OCI-LY1 (cell line): ENCODE data around the gene SEMA4C.

Experiments used
- H2AFZ ChIP-seq: fragments of 200-600 bp; sonication (generic), shearing (Covaris generic); 2 replicates; pipeline ENCODE4 v1.6.0; 2014; ENCODE audit warnings: antibody characterized with exemption, mild to moderate bottlenecking, low read length
- H3F3A ChIP-seq: fragments of 200-600 bp; sonication (generic), shearing (Covaris generic); 2 replicates; pipeline ENCODE4 v1.6.0; 2014; ENCODE audit warnings: mild to moderate bottlenecking, antibody characterized with exemption, low read length, moderate library complexity; ENCODE audit not compliant: insufficient read depth
- H3K27ac ChIP-seq: fragments of 200-600 bp; sonication (generic); 2 replicates; pipeline ENCODE4 v1.5.1; 2014; ENCODE audit warnings: low read length, mixed run types, mild to moderate bottlenecking, low read depth; ENCODE audit not compliant: poor library complexity, severe bottlenecking
- H3K27me3 ChIP-seq: fragments of 200-600 bp; sonication (generic); 2 replicates; pipeline ENCODE4 v1.6.0; 2014; ENCODE audit warnings: antibody characterized with exemption, mild to moderate bottlenecking, low read length, moderate library complexity; ENCODE audit not compliant: insufficient read depth
- H3K36me3 ChIP-seq: fragments of 200-600 bp; sonication (generic); 2 replicates; pipeline ENCODE4 v1.6.1; 2014; ENCODE audit warnings: mild to moderate bottlenecking, antibody characterized with exemption, low read length, moderate library complexity, mixed read lengths; ENCODE audit not compliant: insufficient read depth
- H3K4me1 ChIP-seq: fragments of 200-600 bp; sonication (generic); 2 replicates; pipeline ENCODE4 v1.5.1; 2014; ENCODE audit warnings: mild to moderate bottlenecking, low read length, moderate library complexity; ENCODE audit not compliant: insufficient read depth, severe bottlenecking
- H3K4me2 ChIP-seq: fragments of 200-600 bp; sonication (generic), shearing (Covaris generic); 2 replicates; pipeline ENCODE4 v1.6.1; 2014; ENCODE audit warnings: low read length
- H3K4me3 ChIP-seq: fragments of 200-600 bp; sonication (generic); 2 replicates; pipeline ENCODE4 v1.5.1; 2014; ENCODE audit warnings: low read length, low read depth, mild to moderate bottlenecking, mixed read lengths; ENCODE audit not compliant: poor library complexity, severe bottlenecking
- H3K79me2 ChIP-seq: fragments of 200-600 bp; shearing (Covaris generic); 2 replicates; pipeline ENCODE4 v1.6.1; 2016; ENCODE audit warnings: mixed run types, low read length, mixed read lengths; ENCODE audit not compliant: insufficient read depth
- H3K9ac ChIP-seq: fragments of 200-600 bp; sonication (generic), shearing (Covaris generic); 2 replicates; pipeline ENCODE4 v1.6.1; 2014; ENCODE audit warnings: mild to moderate bottlenecking, low read length, mixed read lengths
- H3K9me2 ChIP-seq: fragments of 200-600 bp; sonication (generic), shearing (Covaris generic); 2 replicates; pipeline ENCODE4 v1.6.1; 2014; ENCODE audit warnings: low read depth, mild to moderate bottlenecking, low read length, mixed read lengths
- H3K9me3 ChIP-seq: fragments of 200-600 bp; shearing (Covaris generic); 2 replicates; pipeline ENCODE4 v1.6.1; 2014; ENCODE audit warnings: low read length, mixed read lengths
- H4K20me1 ChIP-seq: fragments of 200-600 bp; sonication (generic), shearing (Covaris generic); 2 replicates; pipeline ENCODE4 v1.6.0; 2016; ENCODE audit warnings: mild to moderate bottlenecking, low read length; ENCODE audit not compliant: insufficient read depth
- CTCF ChIP-seq: fragments of 200-600 bp; sonication (generic), shearing (Covaris generic); IDR thresholded peaks from 2 replicates; pipeline ENCODE4 v1.5.1; 2017; ENCODE audit warnings: mild to moderate bottlenecking, antibody characterized with exemption, low read length, moderate library complexity, mixed read lengths
- EZH2 ChIP-seq: fragments of 200-600 bp; sonication (generic), shearing (Covaris generic); IDR thresholded peaks from 2 replicates; pipeline ENCODE4 v1.8.0; 2017; ENCODE audit warnings: borderline replicate concordance, mixed run types, mild to moderate bottlenecking, antibody characterized with exemption, low read length, moderate library complexity, mixed read lengths

SEMA4C gene

GRCh38 chr2:96895032-96895745 is 25.3 kb upstream of the SEMA4C start:
- H3K36me3 ChIP-seq: no peaks in the 10 kb centered on the region
- no peak overlapping the region for H3K4me3 ChIP-seq
- H2AFZ ChIP-seq: no peak overlapping the region
- H3K9me3 ChIP-seq: no peaks in the 10 kb centered on the region
- no peaks in the 10 kb centered on the region for H3K9me2 ChIP-seq
- no peaks in the 10 kb centered on the region for H3F3A ChIP-seq
- no peaks in the 10 kb centered on the region; the same call in 1 of the 2 replicates for H3K27me3 ChIP-seq
- H3K79me2 ChIP-seq: no peaks in the 10 kb centered on the region
- H4K20me1 ChIP-seq: no peaks in the 10 kb centered on the region
- TF ChIP-seq EZH2: no peak
- TF ChIP-seq CTCF: no peak
- H3K27ac ChIP-seq: no peak overlapping the region
- H3K4me1 ChIP-seq: no peaks in the 10 kb centered on the region
- H3K9ac ChIP-seq: no peak overlapping the region
- no peak overlapping the region for H3K4me2 ChIP-seq

GRCh38 chr2:96894151-96894531 is 24.3 kb upstream of the SEMA4C start:
- no peak overlapping the region for H3K4me2 ChIP-seq
- no peak overlapping the region for H2AFZ ChIP-seq
- no peaks in the 10 kb centered on the region for H4K20me1 ChIP-seq
- H3K27me3 ChIP-seq: no peaks in the 10 kb centered on the region
- no peaks in the 10 kb centered on the region for H3K9me3 ChIP-seq
- no peak overlapping the region for H3K4me3 ChIP-seq
- H3F3A ChIP-seq: no peaks in the 10 kb centered on the region
- H3K9ac ChIP-seq: no peak overlapping the region
- no peaks in the 10 kb centered on the region for H3K36me3 ChIP-seq
- H3K27ac ChIP-seq: no peak overlapping the region
- H3K4me1 ChIP-seq: no peaks in the 10 kb centered on the region
- H3K9me2 ChIP-seq: no peaks in the 10 kb centered on the region
- H3K79me2 ChIP-seq: no peaks in the 10 kb centered on the region
- TF ChIP-seq EZH2 (no peak), CTCF (no peak)

GRCh38 chr2:96893289-96894150 is 23.6 kb upstream of the SEMA4C start:
- Histone ChIP-seq H4K20me1 (no peaks in the 10 kb centered on the region), H3K79me2 (no peaks in the 10 kb centered on the region), H3K9ac (no peak overlapping the region), H3K4me3 (no peak overlapping the region), H3K9me2 (no peaks in the 10 kb centered on the region), H3K27me3 (no peaks in the 10 kb centered on the region), H3K27ac (no peak overlapping the region), H3F3A (no peaks in the 10 kb centered on the region), H2AFZ (no peak overlapping the region), H3K4me2 (no peak overlapping the region), H3K36me3 (no peaks in the 10 kb centered on the region), H3K4me1 (no peaks in the 10 kb centered on the region), H3K9me3 (no peaks in the 10 kb centered on the region)
- TF ChIP-seq EZH2: no peak
- no peak for TF ChIP-seq CTCF
